GM21576 (cell line): ENCODE data around the gene AMZ1.

Experiments used
- ATAC-seq: cut with Tn5 transposase; IDR thresholded peaks from one replicate; pipeline ENCODE4 v1.9.1; 2021; ENCODE audit warnings: mild to moderate bottlenecking, moderate library complexity; ENCODE audit not compliant: unreplicated experiment

AMZ1 gene

DNA sequence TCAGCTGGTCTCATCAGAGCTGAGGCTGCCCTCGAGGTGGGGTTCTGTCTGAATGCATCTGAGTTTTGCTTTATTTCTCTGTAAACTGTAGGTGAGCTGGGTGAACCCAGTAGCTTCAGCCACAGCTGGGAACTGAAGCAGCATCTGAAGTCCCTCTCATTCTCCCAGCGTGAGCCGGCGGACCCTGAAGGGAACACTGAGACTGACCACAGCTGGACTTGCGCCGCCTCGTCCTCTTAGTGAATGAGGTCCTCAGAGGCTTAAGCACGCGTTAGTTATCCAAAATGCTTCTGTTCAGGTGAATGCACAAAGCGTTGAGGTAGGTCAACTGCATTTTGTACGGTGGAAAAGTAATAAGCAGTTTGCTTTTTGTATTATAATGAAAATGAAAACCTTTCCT is 76.6 kb downstream of the AMZ1 start:
- no peak for ATAC-seq
